ENCODE results near the gene TIPIN.

TIPIN gene

GRCh38 chr15:66296186-66296585 lies 60.3 kb downstream of the TIPIN start:
- DNase-seq (ENCODE audit: low read depth) = no peak

GRCh38 chr15:66294932-66295235 lies 61.6 kb downstream of the TIPIN start:
- no peak for DNase-seq (ENCODE audit: low read depth)

- no peak for DNase-seq (ENCODE audit: low read depth)
These were observed 62.1 kb downstream of the TIPIN start for GRCh38 chr15:66294157-66294931.

- peak; percentile 20 for DNase-seq (ENCODE audit: low read depth)
These were observed 62.9 kb downstream of the TIPIN start, which contains the start of gene DIS3L for GRCh38 chr15:66293419-66294156. Gene DIS3L (plus strand): TSS chr15:66293568. CDS start chr15:66293597, 29 bp downstream.

GRCh38 chr15:66292571-66293418 lies 63.7 kb downstream of the TIPIN start:
- no peak for DNase-seq (ENCODE audit: low read depth)

- DNase-seq (ENCODE audit: low read depth) = no peak
These were observed 64.5 kb downstream of the TIPIN start for GRCh38 chr15:66291816-66292570.

- no peak for DNase-seq (ENCODE audit: low read depth)
These were observed 66.0 kb downstream of the TIPIN start for GRCh38 chr15:66290518-66290917.

GRCh38 chr15:66290007-66290406 lies 66.5 kb downstream of the TIPIN start:
- DNase-seq (ENCODE audit: low read depth) = no peak

- no peak for DNase-seq (ENCODE audit: low read depth)
These were observed 67.8 kb downstream of the TIPIN start for GRCh38 chr15:66288551-66289185.

- no peak for DNase-seq (ENCODE audit: low read depth)
These were observed 68.4 kb downstream of the TIPIN start for GRCh38 chr15:66288093-66288492.

GRCh38 chr15:66287461-66288057 lies 68.9 kb downstream of the TIPIN start:
- no peak for DNase-seq (ENCODE audit: low read depth)
